ENCODE results near the gene KLK4. TPM values are rescaled to one million over a fixed set of nuclear protein-coding genes. Genes with fewer than 3 reads are reported as not detected.
"Not testable (repeated sequence)": the region's sequence is repeated elsewhere in the genome, so short reads cannot be mapped to it uniquely, and the experiment has no call there.

The KLK4 gene
- total RNA-seq, 1 experiment from 2014 or later = not detected

- Mint-ChIP-seq H3K9me3 (ENCODE audit: unreplicated experiment) (peaks cover 7% of the 10 kb centered on the region), H3K36me3 (ENCODE audit: insufficient read depth, unreplicated experiment) (no peaks in the 10 kb centered on the region), H3K27ac (ENCODE audit: low read depth, unreplicated experiment) (peak overlapping the region; percentile 82), H3K4me1 (ENCODE audit: insufficient read depth, unreplicated experiment) (peaks cover 19% of the 10 kb centered on the region), H3K4me3 (ENCODE audit: unreplicated experiment) (no peak overlapping the region), H3K27me3 (ENCODE audit: insufficient read depth, unreplicated experiment) (no peaks in the 10 kb centered on the region)
- ChIA-PET POLR2A (interaction anchor here (0.6 to 1.6 kb wide), 2 partner anchors 11 to 92 kb away, joined by 3 to 7 read pairs; no protein-coding TSS in a partner anchor), CTCF (no interaction called here)
- no TSS peak for BruUV-seq (replicated peaks)
- DNase-seq (ENCODE audit: unreplicated experiment) = peak; percentile 38
- intact Hi-C loops (cut with micrococcal nuclease) = no loop called here
- TF ChIP-seq CTCF (IDR thresholded peaks at IDR 0.05; ENCODE audit: unreplicated experiment) = no peak
Observed at GRCh38 chr19:50896591-50897190, 14.5 kb downstream of the KLK4 start.

- DNase-seq (ENCODE audit: unreplicated experiment); CTCF ChIA-PET; intact Hi-C loops (cut with micrococcal nuclease); H3K4me3 Mint-ChIP-seq (ENCODE audit: unreplicated experiment); H3K27me3 Mint-ChIP-seq (ENCODE audit: insufficient read depth, unreplicated experiment); H3K36me3 Mint-ChIP-seq (ENCODE audit: insufficient read depth, unreplicated experiment); H3K9me3 Mint-ChIP-seq (ENCODE audit: unreplicated experiment): not testable (repeated sequence)
- Mint-ChIP-seq H3K27ac (ENCODE audit: low read depth, unreplicated experiment) (peak overlapping the region; percentile 82), H3K4me1 (ENCODE audit: insufficient read depth, unreplicated experiment) (peaks cover 19% of the 10 kb centered on the region)
- BruUV-seq (replicated peaks) = TSS peak; percentile 99
- POLR2A ChIA-PET = interaction anchor here (0.6 to 1.6 kb wide), 2 partner anchors 11 to 91 kb away, joined by 3 to 7 read pairs; no protein-coding TSS in a partner anchor
Observed at GRCh38 chr19:50896089-50896590, 15.1 kb downstream of the KLK4 start.

- POLR2A ChIA-PET = interaction anchor here (0.6 kb wide), 1 partner anchor 868 kb away, joined by 3 read pairs; no protein-coding TSS in a partner anchor
- no peaks in the 10 kb centered on the region for H3K27me3 Mint-ChIP-seq (ENCODE audit: insufficient read depth, unreplicated experiment)
Observed at GRCh38 chr19:50894478-50895356, 16.5 kb downstream of the KLK4 start.

More at GRCh38 chr19:50894478-50895356, 16.5 kb downstream of the KLK4 start:
- CTCF ChIA-PET = interaction anchor here (1.0 to 1.6 kb wide), 2 partner anchors 27 to 122 kb away, joined by 3 to 7 read pairs; no protein-coding TSS in a partner anchor
- no peak for TF ChIP-seq CTCF (IDR thresholded peaks at IDR 0.05; ENCODE audit: unreplicated experiment)
- intact Hi-C loops (cut with micrococcal nuclease) = no loop called here
- peaks cover 19% of the 10 kb centered on the region for H3K4me1 Mint-ChIP-seq (ENCODE audit: insufficient read depth, unreplicated experiment)
- H3K4me3 Mint-ChIP-seq (ENCODE audit: unreplicated experiment) = no peak overlapping the region
- DNase-seq (ENCODE audit: unreplicated experiment) = no peak
- no TSS peak for BruUV-seq (replicated peaks)
- H3K9me3 Mint-ChIP-seq (ENCODE audit: unreplicated experiment) = peaks cover 7% of the 10 kb centered on the region
- no peaks in the 10 kb centered on the region for H3K36me3 Mint-ChIP-seq (ENCODE audit: insufficient read depth, unreplicated experiment)
- no peak overlapping the region for H3K27ac Mint-ChIP-seq (ENCODE audit: low read depth, unreplicated experiment)

Measured in MCF 10A (cell line).